GM18507 (cell line): ENCODE data around the gene KYNU.
"Not testable (repeated sequence)": the region's sequence is repeated elsewhere in the genome, so short reads cannot be mapped to it uniquely, and the experiment has no call there.

Source experiments
- DNase-seq: peaks from one replicate; pipeline ENCODE4 v3.0.0; 2011; ENCODE audit warnings: low read depth; ENCODE audit not compliant: insufficient read length; ENCODE audit errors: extremely low spot score
- FAIRE-seq: peaks from 2 replicates; lab custom pipeline; 2011; peaks lifted over from hg19 to GRCh38; lab: Jason Lieb, UNC

The KYNU gene

DNA sequence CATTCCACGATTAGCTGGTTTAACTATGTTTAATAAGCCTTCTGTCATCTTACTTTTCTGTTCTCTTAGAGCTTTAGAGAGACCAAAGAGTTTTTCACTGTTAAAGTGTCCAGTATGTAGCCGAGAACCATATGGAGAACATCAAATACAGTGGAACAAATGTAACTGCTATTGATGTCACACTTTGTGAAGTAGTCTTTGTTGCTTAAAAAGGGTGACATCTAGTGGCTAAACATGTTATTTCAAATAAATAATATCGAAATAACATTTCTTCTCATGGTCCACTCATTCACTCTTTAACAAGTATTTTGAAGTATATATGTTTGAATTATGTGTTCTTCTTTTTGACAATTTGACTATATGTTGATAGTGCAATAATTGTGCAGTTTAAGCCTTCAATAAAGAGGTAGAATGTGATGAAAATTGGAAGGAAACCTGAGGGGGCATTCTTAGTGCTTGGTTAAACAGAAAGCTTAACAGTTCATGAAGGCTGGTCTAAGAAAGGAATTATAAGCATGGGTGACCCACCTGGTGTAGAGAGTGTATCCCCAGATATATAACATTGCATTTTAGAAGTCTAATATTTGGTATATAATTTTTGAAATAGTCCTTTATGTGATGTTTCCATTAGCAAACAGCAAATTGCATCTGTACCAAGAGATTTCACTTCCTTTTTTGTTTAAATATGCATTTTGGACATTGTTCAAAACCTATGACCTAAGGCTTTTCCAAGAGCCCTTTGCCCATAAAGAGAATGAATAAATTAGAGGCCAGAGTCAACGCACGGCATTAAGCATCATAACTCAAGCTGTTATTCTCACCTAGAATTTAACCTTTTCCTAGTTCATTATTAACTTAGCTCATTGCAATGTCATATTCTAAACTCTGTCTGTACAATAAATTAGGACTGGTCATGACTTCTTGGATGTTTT, 112.1 kb downstream of the KYNU start:
- no peak for DNase-seq
- FAIRE-seq: peak; percentile 76

DNA sequence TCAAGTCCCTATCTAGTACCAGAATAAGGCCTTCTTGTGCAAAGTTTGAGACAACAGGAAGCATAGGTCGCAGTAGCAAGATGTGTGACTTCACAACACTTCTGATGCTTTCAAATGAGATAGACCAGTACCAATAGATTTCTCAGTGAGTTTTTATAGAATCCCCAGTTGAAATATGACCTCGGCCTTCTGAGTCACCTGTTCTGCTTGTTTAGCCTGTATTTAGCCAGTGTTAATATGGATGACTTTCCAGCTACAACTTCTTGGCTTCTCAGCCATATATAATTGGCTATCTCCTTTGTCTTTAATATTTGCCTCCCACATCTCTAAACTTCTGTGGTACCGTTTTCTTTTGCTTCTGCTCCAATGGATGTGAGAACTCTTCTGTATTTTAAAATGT, 113.8 kb downstream of the KYNU start:
- no peak for FAIRE-seq
- no peak for DNase-seq

DNA sequence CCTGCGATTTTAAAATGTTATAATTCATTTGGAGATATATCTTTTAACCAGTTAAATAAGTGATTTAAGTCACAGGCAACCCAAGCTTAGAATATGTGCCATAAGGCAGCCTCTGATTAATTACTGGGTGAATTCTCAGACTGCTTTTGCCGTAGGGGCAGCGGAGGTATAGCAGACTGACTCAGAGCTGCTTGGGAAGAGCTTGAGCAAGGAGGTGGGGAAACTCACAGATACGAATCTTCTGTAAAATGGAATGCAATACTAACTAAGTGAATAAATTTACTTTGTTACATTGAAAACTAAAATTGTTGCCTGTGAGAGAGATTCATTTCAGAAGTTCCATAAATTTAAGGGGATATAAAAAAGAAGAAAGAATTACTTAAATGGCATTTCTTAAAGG, 115.4 kb downstream of the KYNU start:
- no peak for DNase-seq
- FAIRE-seq: no peak

DNA sequence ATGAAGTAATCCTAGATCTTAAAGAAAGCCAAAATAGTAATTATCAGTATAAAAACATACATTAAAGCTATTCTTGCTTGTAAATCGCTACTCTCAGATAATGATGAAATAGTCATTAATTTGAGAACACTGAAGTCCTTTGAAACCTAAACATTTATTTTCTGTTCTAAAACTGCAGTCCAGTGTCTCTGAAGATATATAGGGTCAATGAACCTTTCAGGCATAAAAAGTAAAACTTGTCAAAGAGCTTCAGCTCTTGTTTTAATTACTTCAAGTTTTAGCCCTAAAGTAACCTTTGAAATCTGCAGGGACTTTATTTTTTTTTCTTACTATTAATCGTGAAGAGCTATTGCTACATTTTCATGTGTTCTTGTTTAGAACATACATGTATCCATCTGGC, 116.3 kb downstream of the KYNU start:
- no peak for FAIRE-seq
- DNase-seq: no peak

DNA sequence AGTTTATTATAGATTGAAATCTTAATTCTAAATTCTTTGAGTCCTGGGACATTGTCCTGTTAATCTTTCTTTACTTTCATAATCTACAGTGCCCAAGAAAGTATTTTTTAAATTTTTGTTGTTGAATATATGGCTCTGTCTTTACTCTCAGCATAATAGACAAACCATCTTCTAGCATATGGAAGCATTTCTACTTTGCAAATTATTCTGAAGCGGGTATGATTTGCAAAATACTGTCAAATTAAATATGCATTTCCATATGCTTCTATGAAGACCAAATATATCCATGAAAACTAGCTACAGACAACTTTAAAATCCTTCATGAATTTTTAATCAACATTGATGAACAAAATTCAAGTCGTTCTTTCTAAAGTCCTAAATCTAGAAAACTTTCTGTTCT, 117.2 kb downstream of the KYNU start:
- DNase-seq (no peak), FAIRE-seq (no peak)

DNA sequence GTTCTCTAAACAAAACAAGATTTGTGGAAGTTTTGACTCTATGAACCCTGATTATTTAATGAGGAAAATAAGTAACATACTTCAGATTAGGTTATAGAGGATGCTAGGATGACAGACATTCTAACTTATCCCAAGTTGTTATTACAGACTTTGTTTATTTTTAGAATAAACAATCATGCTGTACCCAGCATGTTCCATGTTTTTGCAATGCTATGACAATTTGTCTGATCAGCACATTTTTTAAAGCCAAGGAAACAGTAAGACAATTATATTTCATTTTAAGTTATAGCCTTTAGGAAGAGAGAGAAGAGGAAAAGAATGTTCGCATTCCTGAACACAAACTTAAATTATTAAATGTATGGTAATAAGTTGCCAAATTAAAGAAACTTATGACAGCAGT, 119.8 kb downstream of the KYNU start:
- no peak for DNase-seq
- no peak for FAIRE-seq

DNA sequence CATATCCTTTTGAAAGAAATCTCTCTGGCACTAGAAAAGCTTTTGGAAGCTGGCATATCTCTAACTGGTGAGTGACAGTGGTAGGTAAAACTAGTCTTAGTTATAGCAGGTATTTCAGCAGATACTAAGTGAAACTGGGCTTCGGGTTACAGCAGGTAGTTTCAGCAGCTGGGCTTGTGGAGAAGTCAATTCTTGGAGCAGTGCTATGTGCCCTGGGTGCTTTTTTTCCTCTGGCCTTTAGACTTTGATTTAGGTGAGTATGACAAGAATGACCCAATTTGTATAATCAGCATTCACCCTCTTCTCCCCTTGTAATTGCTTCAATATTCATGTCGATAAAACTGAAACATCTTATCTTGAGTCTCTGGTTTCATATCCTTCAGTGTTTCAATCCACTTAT, 123.1 kb downstream of the KYNU start:
- no peak for DNase-seq
- FAIRE-seq: no peak

DNA sequence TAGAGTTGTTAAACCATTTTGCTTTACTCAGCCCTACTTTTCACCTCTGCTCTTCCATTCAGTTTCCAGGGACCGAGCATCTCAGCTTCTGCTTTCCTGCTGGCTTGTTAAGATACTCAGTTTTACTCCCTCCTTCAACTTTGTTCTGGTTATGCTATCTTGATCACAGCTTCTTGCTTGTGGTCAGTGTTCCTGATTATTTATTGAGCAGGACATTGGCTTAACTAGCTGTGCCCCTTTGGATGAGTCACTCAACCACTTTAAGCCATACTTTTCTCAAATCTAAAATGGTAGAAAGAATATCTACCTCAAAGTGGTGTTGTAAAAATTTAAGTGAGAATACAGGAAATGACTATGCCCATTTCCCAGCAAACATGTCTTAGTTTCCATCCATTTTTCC, 124.0 kb downstream of the KYNU start:
- FAIRE-seq: no peak
- no peak for DNase-seq

DNA sequence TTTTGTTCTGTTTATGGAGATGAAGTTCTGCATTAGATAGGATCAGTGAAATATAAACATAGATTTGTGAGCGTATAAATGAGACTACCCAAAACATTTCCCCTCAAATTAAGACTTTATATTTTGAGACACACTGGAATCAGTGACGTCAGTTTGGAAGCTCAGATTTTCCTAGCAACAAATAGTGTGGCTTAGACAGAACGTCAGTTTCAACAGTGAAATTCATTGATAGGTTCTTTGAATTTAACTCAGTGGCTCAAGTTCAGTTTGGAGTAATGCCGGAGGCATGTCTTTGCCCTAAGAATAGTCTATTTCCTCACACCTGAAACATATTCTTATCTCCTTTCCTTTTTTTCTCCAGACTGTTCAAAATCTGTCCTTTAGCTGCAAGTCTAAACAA, 138.2 kb downstream of the KYNU start:
- DNase-seq (no peak), FAIRE-seq (no peak)

DNA sequence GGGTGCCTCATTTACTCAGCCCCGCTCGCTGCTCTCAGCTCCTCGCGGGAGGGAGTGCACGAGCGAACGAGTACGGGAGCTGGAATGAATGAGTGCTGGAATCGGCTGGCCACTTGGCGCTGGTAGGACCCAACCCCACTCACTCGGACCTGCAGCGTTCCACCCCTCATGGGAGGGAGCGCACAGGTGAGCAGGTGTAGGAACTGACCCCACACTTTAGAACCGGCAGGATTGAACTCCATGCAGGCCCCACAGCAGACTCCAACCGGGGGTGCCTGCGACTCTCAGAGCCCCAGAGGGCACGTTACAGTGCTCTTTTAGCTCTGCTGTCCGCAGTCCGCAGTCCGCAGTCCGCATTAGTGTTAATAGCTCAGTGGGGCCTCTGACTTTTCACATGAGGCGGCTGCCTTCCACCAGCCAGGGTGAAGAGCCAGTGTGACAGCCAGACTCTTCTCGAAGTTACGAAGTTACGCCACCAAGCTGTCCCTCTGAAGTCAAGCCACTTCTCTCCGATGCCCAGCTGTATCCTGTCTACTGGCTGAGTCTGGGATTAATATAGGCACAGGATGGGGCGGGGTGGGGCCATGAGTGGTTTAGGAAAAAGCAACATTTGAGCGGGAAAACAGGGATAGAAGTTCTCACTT, 149.1 kb downstream of the KYNU start:
- DNase-seq: no peak
- no peak for FAIRE-seq

DNA sequence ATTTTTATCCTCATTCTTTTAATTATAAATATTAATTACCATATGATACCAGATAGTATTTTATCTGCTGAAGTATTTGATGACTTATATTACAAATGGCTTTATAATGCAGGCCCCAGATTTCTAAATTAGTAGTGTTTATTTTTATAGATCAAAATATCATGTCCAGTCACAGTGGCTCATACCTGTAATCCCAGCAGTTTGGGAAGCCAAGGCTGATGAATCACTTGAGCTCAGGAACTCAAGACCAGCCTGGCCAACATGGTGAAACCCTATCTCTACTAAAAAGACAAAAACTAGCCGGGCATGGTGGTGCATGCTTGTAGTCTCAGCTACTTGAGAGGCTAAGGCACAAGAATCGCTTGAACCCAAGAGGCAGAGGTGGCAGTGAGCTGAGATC, 151.7 kb downstream of the KYNU start:
- FAIRE-seq: no peak
- DNase-seq: no peak

DNA sequence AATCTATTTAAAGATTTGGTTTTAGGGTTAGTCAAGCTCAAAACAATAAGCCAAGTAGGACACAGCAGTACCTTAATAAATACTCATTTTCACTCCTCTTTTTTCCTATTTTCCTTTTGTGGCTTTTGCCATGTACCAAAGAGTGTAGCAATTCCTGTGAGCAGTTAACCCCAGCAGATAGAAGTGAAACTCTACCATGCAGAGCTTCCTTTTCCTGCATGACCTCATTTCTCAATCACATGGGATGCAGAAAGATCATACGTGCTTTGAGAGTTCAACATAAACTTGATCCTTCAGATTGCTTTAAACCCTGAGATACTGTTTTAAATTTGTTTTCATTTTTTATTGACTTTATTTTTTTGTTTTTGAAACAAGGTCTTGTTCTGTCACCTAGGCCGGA, 152.7 kb downstream of the KYNU start:
- no peak for DNase-seq
- peak; percentile 55 for FAIRE-seq

DNA sequence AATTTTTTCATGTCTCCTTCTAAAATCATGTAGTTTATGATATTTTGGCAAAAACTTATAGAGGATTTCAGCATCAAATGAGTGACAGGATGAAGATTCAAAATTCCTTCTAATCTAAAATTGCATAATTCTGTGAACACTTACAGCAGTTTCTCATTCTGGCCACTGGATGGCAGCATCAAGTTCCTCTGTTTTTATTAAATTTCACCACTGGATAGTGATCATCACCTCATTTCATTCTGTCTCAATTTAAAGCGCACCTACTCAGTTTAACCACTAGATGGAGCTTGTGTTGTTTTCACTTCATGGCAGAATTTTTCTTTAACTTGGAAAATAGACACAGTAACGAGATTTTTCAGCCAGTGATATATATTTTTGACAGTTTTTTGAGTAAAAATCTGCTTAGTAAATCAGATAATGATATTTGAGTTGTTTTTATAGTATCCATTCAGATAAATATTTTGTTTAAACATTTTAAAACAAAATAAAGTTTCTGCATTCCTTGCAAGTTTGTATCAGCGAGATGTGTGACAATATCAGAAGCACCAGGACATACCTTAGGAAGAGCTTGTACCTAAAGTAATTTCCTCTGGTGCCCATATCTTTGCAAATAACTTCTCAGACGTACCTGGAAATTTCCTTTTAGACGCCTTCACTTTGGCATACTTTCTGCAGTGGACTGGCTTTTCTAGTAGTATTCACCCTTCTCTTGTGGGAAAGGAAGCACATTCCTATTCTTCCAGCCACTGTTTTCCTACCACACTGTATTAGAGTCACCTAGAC, 157.0 kb downstream of the KYNU start:
- peak; percentile 98 for FAIRE-seq
- DNase-seq: peak; percentile 25

DNA sequence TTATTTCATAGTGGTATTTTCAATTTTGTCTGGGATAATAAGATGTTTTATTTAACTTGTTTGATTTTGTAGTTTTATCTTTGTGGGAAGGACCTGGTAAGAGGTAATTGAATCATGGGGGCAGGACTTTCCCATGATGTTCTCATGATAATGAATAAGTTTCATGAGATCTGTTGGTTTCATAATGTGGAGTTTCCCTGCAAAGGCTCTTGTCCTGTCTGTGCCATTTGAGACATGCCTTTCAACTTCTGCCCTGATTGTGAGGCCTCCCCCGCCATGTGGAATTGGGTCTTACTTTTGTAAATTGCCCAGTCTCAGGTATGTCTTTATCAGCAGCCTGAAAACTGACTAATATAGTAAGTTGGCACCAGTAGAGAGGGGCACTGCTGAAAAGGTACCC, 174.0 kb downstream of the KYNU start:
- FAIRE-seq (no peak), DNase-seq (no peak)

DNA sequence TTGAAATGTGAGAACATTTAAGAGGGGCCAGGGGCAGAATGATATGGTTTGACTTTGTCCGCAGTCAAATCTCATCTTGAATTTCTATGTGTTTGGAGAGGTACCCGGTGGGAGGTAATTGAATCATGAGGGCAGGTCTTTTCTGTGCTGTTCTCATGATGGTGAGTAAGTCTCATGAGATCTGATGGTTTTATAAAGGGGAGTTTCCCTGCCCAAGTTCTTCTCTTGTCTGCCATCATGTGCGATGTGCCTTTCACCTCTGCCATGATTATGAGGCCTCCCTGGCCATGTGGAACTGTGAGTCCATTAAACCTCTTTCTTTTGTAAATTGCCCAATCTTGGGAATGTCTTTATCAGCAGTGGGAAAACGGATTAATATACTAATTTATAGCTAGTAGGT, 176.0 kb downstream of the KYNU start:
- FAIRE-seq, DNase-seq: not testable (repeated sequence)

DNA sequence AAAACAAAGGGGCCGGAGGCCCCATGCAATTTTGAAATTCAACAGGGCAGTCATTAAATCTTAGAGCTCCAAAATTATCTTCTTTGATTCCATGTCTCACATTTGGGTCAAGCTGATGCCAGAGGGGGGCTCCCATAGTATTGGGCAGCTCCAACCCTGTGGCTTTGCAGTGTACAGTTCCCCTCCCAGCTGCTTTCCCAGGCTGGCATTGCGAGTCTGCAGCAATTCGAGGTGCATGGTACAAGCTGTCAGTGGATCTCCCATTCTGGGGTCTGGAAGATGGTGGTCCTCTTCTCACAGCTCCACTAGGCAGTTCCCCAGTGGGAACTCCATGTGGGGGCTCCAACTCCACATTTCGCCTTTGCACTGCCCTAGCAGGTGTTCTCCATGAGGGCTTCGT, 179.1 kb downstream of the KYNU start:
- FAIRE-seq: no peak
- no peak for DNase-seq

DNA sequence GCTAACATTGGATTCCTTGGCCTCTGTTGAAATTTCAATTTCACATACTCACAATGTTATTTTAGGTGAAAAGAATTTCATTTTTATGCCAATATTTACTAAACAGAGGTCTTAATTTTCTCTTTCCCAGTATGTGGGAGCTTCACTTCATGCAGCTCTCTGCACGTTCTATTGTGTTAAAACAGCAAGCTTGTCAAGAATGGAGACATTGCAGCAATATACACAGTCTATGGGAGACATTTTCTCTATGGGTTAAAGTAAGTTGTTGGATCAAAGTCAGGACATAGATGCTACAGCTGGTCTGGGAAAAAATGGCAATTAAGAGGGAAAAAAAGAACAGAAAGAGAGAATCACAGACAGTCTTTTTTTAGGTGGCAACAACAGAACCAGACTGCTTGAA, 181.4 kb downstream of the KYNU start:
- FAIRE-seq (no peak), DNase-seq (no peak)

DNA sequence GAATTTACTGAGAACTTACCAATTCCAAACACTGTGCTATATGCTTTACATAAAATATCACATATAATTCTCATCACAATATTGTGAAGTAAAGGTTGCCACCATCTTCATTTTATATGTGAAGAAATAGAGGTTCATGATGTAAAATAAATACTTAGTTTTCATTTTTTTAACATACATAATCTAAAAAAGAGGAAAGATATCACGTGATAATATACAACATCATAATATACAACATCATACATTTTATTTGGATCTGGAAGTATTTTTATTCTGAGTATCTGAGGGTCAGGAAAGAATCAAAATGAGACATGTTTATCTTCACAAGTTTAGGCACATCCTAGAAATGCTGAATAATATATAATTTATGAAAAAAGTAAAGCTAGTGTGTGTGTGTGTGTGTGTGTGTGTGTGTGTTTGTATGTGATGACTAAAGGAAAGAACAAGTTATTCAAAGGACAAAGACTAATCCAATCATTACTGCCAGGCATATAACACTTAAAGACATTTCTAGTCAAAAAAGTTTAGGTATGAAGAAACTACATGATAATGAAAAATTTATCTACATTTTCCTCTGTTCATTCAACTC, 186.2 kb downstream of the KYNU start:
- no peak for DNase-seq
- FAIRE-seq: no peak

DNA sequence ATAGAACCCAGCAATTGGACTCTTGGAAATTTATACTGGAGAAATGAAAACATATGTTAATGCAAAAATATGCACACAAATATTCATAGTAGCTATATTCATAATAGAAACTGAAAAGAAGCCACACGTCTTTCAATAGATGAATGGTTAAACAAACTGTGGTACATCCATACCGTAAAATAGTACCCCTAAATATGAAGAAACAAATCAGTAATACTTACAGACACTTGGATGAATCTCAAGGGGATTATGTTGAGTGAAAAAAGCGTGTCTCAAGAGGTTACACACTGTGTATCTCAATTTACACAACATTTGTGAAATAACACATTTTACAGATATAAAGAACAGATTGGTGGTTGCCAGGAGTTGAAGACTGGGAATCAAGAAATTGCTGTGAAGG, 190.6 kb downstream of the KYNU start:
- FAIRE-seq: no peak
- no peak for DNase-seq

DNA sequence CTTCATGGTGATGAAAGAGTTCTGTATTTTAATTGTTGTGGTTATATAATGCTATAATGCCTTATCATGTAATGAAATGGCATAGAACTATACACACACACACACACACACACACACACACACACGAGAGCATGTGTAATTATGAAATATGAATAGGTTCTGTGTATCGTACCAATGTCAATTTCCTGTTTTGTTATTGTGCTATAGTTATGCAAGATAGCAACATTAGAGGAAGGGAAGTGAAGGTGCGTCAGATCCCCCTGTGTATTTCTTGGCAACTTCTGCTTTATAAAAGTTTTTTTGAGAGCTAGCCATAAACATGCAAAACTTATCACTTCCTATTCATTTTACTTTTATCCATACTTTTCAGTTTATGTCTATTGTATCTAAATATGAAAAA, 191.0 kb downstream of the KYNU start:
- FAIRE-seq (no peak), DNase-seq (no peak)
